Fibroblast of villous mesenchyme (primary cell): ENCODE measurements around the gene THOP1. TPM values are rescaled to one million over a fixed set of nuclear protein-coding genes. Genes with fewer than 3 reads are reported as not detected.

ENCODE experiments used
- DNase-seq: peaks from one replicate; pipeline ENCODE4 v3.0.0-alpha.2; 2010; ENCODE audit warnings: low read depth
- H3K4me3 ChIP-seq: 2 replicates; pipeline ENCODE4 v1.5.1; 2011; ENCODE audit warnings: low read depth, mild to moderate bottlenecking, low read length
- total RNA-seq: library from RNA; depleted of rRNA; stranded (reverse); fragments of >200 nt; gene quantifications from 2 replicates; pipeline ENCODE4 v1.2.3, GENCODE V29; 2012
- TF ChIP-seq, protein P1 (sequence below): IDR thresholded peaks from 2 replicates; pipeline ENCODE4 v1.5.1; 2012; ENCODE audit warnings: low read depth, mild to moderate bottlenecking, low read length; ENCODE audit not compliant: insufficient read depth

Gene THOP1
- total RNA-seq, 1 donor = 72.5 TPM

DNA sequence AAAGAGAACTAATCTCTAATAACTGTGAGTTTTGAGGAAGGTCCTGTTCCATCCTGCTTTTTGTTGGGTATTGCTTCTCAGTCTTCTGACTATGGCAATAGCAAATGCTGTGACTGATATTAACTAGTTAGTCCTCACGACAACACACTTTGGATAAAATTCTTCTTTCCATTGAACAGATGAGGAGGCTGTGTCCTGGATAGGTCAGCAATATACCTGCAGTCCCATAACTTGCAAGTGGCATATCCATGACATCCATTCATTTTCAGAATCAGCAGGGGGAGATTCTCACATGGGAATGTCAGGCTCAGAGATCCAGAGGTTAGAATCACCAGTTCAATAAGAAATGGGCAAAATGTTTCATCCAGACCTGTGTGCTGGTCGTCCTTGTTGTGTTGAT lies 41.7 kb downstream of the THOP1 start:
- no peak for DNase-seq
- no peak overlapping the region for H3K4me3 ChIP-seq
- TF ChIP-seq, protein P1, sequence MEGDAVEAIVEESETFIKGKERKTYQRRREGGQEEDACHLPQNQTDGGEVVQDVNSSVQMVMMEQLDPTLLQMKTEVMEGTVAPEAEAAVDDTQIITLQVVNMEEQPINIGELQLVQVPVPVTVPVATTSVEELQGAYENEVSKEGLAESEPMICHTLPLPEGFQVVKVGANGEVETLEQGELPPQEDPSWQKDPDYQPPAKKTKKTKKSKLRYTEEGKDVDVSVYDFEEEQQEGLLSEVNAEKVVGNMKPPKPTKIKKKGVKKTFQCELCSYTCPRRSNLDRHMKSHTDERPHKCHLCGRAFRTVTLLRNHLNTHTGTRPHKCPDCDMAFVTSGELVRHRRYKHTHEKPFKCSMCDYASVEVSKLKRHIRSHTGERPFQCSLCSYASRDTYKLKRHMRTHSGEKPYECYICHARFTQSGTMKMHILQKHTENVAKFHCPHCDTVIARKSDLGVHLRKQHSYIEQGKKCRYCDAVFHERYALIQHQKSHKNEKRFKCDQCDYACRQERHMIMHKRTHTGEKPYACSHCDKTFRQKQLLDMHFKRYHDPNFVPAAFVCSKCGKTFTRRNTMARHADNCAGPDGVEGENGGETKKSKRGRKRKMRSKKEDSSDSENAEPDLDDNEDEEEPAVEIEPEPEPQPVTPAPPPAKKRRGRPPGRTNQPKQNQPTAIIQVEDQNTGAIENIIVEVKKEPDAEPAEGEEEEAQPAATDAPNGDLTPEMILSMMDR = no peak

DNA sequence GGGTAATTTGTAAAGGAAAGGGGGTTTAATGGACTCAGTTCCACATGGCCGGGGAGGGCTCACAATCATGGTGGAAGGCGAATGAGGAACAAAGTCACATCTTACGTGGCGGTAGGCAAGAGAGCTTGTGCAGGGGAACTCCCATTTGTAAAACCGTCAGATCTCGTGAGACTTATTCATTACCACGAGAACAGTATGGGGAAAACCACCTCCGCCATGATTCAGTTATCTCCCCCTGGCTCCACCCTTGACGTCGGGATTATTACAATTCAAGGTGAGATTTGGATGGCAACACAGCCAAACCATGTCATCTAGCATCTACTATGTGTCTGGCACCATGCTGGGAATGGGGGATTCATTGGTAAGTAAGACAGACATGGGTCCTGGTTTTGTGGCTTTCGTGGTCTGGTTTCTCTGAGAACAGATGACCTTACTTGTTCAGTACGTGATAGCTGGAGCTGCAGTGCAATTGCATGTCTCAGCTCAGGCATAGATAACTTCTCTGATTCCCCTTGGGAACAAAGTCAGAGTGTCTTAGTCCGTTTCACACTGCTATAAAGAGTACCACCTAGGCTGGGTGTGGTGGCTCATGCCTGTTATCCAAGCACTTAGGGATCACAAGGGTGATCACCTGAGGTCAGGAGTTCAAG lies 42.7 kb downstream of the THOP1 start:
- TF ChIP-seq, protein P1 = no peak
- H3K4me3 ChIP-seq = no peak overlapping the region
- no peak for DNase-seq

DNA sequence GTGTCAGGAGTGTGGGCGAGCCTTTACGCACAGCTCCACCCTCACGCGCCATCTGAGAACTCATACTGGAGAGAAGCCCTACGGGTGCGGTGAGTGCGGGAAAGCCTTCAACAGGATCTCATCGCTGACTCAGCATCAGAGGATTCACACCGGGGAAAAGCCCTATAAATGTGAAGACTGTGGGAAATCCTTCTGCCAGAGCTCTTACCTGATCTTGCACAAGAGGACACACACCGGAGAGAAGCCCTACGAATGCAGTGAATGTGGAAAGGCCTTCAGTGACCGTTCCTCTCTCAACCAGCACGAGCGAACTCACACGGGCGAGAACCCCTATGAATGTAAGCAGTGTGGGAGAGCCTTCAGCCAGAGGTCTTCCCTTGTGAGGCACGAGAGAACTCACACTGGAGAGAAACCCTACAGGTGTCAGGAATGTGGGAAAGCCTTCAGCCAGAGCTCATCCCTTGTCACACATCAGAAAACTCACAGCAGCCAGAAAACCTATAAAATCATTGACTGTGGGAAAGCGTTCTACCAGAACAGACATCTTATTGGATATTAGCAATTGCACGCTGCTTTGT lies 49.1 kb downstream of the THOP1 start:
- no peak for DNase-seq
- TF ChIP-seq, protein P1 = no peak
- no peak overlapping the region for H3K4me3 ChIP-seq

DNA sequence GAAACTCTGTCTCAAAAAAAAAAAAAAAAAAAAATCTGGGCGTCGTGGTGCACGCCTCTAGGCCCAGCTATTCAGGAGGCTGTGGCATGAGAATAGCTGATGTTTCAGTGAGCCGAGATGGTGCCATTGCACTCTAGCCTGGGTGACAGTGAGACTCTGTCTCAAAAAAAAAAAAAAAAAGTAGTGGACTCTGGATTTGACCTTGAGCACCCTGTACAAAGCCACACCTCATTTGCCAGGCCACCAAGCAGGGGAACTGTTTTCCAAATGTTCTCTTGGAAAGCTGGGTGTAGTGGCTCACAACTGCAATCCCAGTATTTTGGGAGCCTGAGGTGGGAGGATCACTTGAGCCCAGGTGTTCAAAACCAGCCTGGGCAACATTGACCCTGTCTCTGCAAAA lies 52.1 kb downstream of the THOP1 start:
- no peak overlapping the region for H3K4me3 ChIP-seq
- TF ChIP-seq, protein P1 = no peak
- DNase-seq = no peak

DNA sequence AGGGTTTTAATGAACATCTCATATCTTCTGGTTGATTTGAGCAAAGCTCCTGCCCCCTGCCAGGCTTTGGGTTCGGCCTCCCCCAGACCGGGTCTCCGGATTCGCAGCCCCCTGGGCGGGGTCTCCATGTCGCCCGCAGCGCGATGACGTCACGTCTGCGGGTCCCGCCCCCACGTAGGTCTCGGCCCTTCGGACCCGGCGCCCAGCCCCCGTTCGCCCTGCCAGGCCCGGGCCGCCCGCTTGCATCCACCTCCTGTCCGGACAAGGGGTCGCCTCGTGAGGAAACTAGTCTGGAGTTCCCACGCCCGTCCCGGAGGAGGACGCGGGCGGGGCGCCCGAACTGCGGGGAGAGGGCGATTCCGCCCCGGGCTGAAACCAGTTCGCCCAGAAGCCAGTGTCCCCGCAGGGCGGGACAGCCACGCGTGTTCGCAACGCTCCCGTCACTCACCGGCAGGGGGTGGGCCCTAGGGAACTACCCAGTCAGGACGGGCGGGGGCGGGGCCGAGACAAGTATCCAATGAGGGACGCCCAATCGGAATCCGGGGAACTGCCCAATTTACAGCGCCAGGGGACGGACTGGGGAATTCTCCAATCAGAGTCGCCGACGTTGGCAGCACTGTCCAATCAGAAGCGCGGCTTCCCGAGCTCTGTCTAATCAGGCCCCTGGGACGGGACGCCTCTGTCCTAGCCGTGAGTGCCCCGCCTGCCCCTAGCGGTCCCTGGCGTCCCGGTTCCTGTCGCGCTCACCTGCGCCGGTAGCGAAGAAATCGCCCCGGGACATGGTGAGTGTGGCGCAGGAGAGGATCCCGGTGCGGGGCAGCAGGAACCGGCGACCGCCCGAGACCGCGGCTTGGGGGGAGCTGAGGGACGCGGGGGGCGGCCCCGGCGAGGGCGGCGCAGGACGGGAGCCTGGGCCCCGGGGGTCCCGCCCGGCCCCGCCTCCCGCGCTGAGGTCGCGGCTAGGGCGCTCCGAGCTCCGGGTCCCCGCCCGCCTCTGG lies 55.8 kb downstream of the THOP1 start, which contains the start of gene ZNF555:
ZNF555 (plus strand) TSS at position 682 of the 998 bp plus-strand sequence; CDS start at position 780, 98 bp downstream.
- peak; percentile 100 for DNase-seq
- TF ChIP-seq, protein P1 = peak; percentile 28
- peak within 1 kb of the TSS; percentile 80 for H3K4me3 ChIP-seq

DNA sequence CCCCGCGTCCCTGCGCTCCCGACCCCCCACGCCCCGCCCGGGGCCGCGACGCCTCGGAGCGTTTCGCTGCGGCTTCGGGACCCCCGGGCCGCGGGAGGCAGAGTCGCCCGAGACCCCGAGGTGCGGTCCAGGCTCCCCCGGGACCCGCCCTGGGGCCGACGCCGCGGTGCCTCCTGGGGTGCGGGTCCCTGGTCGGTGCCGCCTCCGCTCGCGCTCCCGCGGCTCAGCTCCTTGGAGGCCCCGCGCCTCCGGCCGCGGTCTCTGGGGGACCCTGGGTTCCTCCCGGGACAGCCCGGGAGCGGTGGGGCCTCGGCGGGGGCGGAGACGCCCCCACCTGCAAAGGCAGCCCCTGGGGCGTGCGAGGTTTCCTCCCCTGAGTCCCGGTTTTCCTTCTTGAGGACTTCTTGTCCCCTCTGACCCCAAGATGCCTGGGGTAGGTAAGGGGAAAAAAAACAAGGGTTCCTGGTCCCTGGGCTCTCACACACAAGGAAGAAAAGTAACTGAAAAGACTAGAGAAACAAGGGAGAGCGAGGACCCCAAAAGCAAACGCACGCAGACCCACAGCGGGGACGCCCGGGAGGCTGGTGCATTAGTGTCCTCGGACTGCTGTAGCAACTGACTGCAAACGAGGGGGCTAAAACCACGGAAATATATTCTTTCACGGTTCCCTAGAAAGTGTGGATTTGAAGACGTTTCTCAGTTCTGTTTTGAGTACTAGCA lies 56.7 kb downstream of the THOP1 start:
- DNase-seq = no peak
- H3K4me3 ChIP-seq = peak overlapping the region; percentile 80
- TF ChIP-seq, protein P1 = no peak
